ENCODE measurements around the gene GOPC.

GOPC gene

DNA sequence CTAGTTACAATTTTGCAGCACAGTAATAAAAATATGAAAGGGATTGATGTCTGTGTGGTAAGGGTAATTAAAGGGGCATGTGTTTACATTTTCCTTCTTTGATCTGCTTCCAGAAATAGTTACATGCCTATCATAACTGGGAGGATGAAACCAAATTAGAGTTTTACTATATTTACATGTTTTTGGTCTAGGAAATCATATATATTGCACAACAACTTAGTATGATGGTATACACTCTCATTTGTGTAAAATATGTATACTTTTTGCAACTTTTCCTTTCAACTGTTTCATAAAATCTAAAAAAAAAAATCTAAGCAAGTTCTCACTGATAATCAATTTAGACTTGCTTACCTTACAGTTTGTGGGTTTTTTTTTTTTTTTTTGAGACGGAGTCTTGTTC, 87.7 kb downstream of the GOPC start:
- no peak for DNase-seq (ENCODE audit: low read depth in 2 of 2)

DNA sequence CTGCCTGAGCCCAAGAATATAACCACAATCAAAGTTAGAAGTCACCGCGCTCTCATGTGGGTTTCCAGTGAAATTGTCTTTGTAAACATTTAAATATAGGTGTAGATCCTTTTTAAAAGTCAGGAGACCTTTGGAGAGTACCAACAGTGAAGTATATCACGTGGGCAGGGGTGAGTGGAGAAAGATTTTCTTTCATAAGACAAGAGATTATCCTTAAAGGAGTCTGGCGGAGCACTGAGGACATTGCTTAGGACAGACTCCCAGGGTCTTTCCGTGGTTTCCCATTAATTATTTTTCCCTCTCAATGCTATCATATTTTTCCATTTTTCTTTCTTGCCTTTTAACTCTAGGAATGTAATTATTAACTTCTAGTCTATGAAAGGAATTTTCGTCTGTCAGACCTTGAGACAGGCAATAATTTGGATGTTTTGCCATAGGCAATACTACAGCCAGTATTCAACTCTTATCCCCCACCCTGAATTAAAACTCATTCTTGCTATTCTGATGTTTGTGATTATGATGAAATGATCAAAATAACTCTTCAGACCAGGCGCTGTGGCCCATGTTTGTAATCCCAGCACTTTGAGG, 88.4 kb downstream of the GOPC start:
- DNase-seq (ENCODE audit: low read depth in 2 of 2), result no peak

DNA sequence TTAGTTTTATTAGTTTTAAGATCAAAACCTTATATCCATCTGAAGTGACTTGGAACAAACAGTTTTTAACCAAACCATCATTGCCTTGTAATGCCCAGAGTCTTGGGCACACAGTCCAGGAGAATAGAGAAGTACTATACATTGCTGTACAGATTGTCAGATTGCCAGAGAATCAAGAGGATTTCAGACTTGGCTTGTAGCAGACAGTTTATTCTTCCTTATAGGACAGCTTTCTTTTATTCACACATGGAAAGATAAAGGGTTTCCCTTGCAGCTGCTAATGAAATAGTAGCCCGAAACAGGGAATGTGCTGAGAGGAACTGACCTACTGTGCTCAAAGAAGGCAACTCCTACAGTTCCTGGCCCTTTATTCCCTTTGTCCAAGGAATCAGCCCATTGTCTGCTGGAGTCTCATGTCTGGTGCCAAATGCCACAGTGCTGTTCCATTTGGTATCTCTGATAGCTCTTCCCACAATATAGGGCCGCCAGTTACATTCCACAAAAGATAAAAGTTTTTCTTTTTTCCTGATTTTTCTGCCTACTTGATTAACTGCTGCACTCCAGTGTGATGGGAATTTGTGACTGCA, 89.2 kb downstream of the GOPC start:
- DNase-seq (ENCODE audit: low read depth in 2 of 2), result no peak

GRCh38 chr6:117512056-117512828, 90.1 kb downstream of the GOPC start:
- no peak for DNase-seq (ENCODE audit: low read depth in 2 of 2)
